Transverse colon (tissue), 4 donors: ENCODE measurements around the gene MED31. TPM values are rescaled to one million over a fixed set of nuclear protein-coding genes. Genes with fewer than 3 reads are reported as not detected.
"Not testable (repeated sequence)": the region's sequence is repeated elsewhere in the genome, so short reads cannot be mapped to it uniquely, and the experiment has no call there.

ENCODE experiments used
- DNase-seq: peaks from one replicate; pipeline ENCODE4 v3.0.0-alpha.2; 2019
- H3K27ac ChIP-seq, 4 donors: fragments of 200-600 bp; sonication (generic); 2 replicates each; pipeline ENCODE4 v1.5.1; 2016 to 2018; ENCODE audit warnings: inconsistent platforms in 4 of 4
- H3K27me3 ChIP-seq: fragments of 200-600 bp; sonication (generic); 2 replicates; pipeline ENCODE4 v1.5.1; 2017; ENCODE audit warnings: inconsistent platforms
- H3K36me3 ChIP-seq, 4 donors: fragments of 200-600 bp; sonication (generic); 2 replicates each; pipeline ENCODE4 v1.5.1; 2017 to 2019; ENCODE audit warnings: inconsistent platforms in 4 of 4
- H3K4me1 ChIP-seq, 4 donors: fragments of 200-600 bp; sonication (generic); 2 replicates each; pipeline ENCODE4 v1.5.1; 2017 to 2020; ENCODE audit warnings: inconsistent platforms in 4 of 4
- H3K4me3 ChIP-seq, 4 donors: fragments of 200-600 bp; sonication (generic); 1 replicate in 1 of 4; 2 replicates in 3 of 4; pipeline versions ENCODE4 v1.5.1 to v1.6.1; 2017 to 2019; ENCODE audit warnings: inconsistent platforms in 4 of 4
- H3K9me3 ChIP-seq, 2 donors: fragments of 200-600 bp; sonication (generic); 2 replicates each; pipeline ENCODE4 v1.5.1; 2017 to 2019; ENCODE audit warnings: inconsistent platforms in 2 of 2
- CTCF ChIP-seq, 5 experiments: fragments of 200-600 bp in 3 of 5; fragments of 450-650 bp in 2 of 5; sonication (generic) in 3 of 5; IDR thresholded peaks; 1 replicate in 2 of 5; 2 replicates in 3 of 5; pipeline ENCODE4 v1.5.1; 2016 to 2017; ENCODE audit warnings: antibody characterized with exemption in 5 of 5, inconsistent platforms in 3 of 5, mild to moderate bottlenecking in 2 of 5, moderate library complexity in 1 of 5
- EP300 ChIP-seq: sonication (generic); formaldehyde crosslinking; IDR thresholded peaks from one replicate; pipeline ENCODE4 v1.6.1; 2017; ENCODE audit warnings: antibody characterized with exemption, low read depth
- POLR2A ChIP-seq: fragments of 450-650 bp; IDR thresholded peaks from one replicate; pipeline ENCODE4 v1.6.1; 2016; ENCODE audit warnings: antibody characterized with exemption, mild to moderate bottlenecking, moderate library complexity
- POLR2AphosphoS5 ChIP-seq, 3 donors: sonication (generic); formaldehyde crosslinking; IDR thresholded peaks; one replicate each; pipeline ENCODE4 v1.6.1; 2016; ENCODE audit warnings: antibody characterized with exemption in 3 of 3
- WGBS, 2 donors: methylation state at CpG; one replicate each; pipeline ENCODE4 v1.1.5; 2018; ENCODE audit warnings: low coverage in 1 of 2; 5-methylcytosine and 5-hydroxymethylcytosine counted together
- in situ Hi-C, 4 donors: fragments of 200-750 bp; cut with MboI; loops; one replicate each; pipeline versions ENCODE4 v1.15.0 to v1.15.1; 2017; ENCODE audit warnings: low sequenced_read_pairs in 3 of 4, low pct_ligation_motif_present in 1 of 4, low pct_unique_long_range_greater_than_20kb in 1 of 4
- intact Hi-C: fragments of 100-400 bp; cut with DNase I; formaldehyde crosslinking; loops from one replicate; pipeline ENCODE4 v1.15.1; 2023; ENCODE audit warnings: low total_unique reads
- total RNA-seq, 4 donors: library from RNA; depleted of rRNA; stranded (reverse); fragments of >200 nt; gene quantifications; one replicate each; pipeline ENCODE4 v1.1.0, GENCODE V29; 2016

MED31 gene
- total RNA-seq, 4 donors from 2014 or later, result 1.2 to 36.3 (median 5.9) TPM

- H3K27ac ChIP-seq, result no peak overlapping the region
- TF ChIP-seq EP300, result no peak
- TF ChIP-seq CTCF (IDR thresholded peaks at IDR 0.05), result no peak
- TF ChIP-seq POLR2A, result no peak
- no peak for TF ChIP-seq POLR2AphosphoS5 (IDR thresholded peaks at IDR 0.05)
- H3K4me3 ChIP-seq, result no peak overlapping the region
- H3K27me3 ChIP-seq, result no peaks in the 10 kb centered on the region
- in situ Hi-C loops (loop anchor here in 1 of 4 donors (25.0 kb wide), 1 partner anchor 90 kb away; the partner anchor contains the start of gene FBXO39), intact Hi-C loops (no loop called here)
- no peak for DNase-seq
- no peaks in the 10 kb centered on the region for H3K9me3 ChIP-seq
- WGBS, 2 donors, result 75% methylated on average over 5 of the region's 5 CpGs; no CpG with 5 or more reads in 1 of the 2 donors
- no peaks in the 10 kb centered on the region for H3K4me1 ChIP-seq
- no peaks in the 10 kb centered on the region for H3K36me3 ChIP-seq
Observed at GRCh38 chr17:6696906-6697305, 45.5 kb upstream of the MED31 start.

DNA sequence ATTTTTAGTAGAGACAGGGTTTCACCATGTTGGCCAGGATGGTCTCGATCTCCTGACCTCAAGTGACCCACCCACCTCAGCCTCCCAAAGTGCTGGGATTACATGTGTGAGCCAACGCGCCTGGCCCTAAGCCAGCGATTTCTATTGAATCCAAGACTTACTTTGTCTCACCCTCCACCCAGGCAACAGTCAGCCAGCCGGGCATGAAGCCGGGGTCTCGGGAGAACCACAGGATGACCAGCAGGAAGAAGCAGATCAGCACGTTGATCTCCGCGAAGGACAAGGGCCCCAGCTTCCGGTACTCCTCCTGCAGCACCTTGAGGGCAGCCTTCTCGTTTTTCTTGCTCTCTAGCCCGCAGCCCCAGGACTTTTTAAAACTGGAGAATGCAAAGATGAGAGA lies 44.2 kb upstream of the MED31 start:
- no peak overlapping the region for H3K27ac ChIP-seq
- no peak for DNase-seq
- TF ChIP-seq POLR2AphosphoS5 (IDR thresholded peaks at IDR 0.05) (no peak), POLR2A (no peak), CTCF (IDR thresholded peaks at IDR 0.05) (no peak), EP300 (no peak)
- intact Hi-C loops, result no loop called here
- no peaks in the 10 kb centered on the region for H3K36me3 ChIP-seq
- H3K9me3 ChIP-seq, result no peaks in the 10 kb centered on the region
- in situ Hi-C loops, result loop anchor here in 1 of 4 donors (25.0 kb wide), 1 partner anchor 92 kb away; the partner anchor contains the start of gene FBXO39
- no peaks in the 10 kb centered on the region for H3K4me1 ChIP-seq
- H3K4me3 ChIP-seq, result no peak overlapping the region
- H3K27me3 ChIP-seq, result no peaks in the 10 kb centered on the region
- WGBS, 2 donors, result 88% methylated on average over 13 of the region's 13 CpGs; no CpG with 5 or more reads in 1 of the 2 donors

GRCh38 chr17:6695051-6695450 lies 43.6 kb upstream of the MED31 start:
- 74% methylated on average over 2 of the region's 2 CpGs; no CpG with 5 or more reads in 1 of the 2 donors for WGBS, 2 donors
- Histone ChIP-seq H3K36me3 (no peaks in the 10 kb centered on the region), H3K27ac (no peak overlapping the region), H3K9me3 (no peaks in the 10 kb centered on the region), H3K27me3 (no peaks in the 10 kb centered on the region), H3K4me3 (no peak overlapping the region), H3K4me1 (no peaks in the 10 kb centered on the region)
- in situ Hi-C loops (loop anchor here in 1 of 4 donors (25.0 kb wide), 1 partner anchor 92 kb away; the partner anchor contains the start of gene FBXO39), intact Hi-C loops (no loop called here)
- no peak for TF ChIP-seq EP300
- no peak for TF ChIP-seq CTCF (IDR thresholded peaks at IDR 0.05)
- no peak for TF ChIP-seq POLR2A
- no peak for TF ChIP-seq POLR2AphosphoS5 (IDR thresholded peaks at IDR 0.05)
- DNase-seq, result no peak

- WGBS, 2 donors, result 66 to 70% methylated on average over 4 to 6 of the region's 6 CpGs
- H3K27me3 ChIP-seq, DNase-seq, H3K4me3 ChIP-seq, H3K36me3 ChIP-seq, H3K27ac ChIP-seq, H3K4me1 ChIP-seq, intact Hi-C loops, H3K9me3 ChIP-seq: not testable (repeated sequence)
- in situ Hi-C loops, result loop anchor here in 1 of 4 donors (25.0 kb wide), 1 partner anchor 95 kb away; the partner anchor contains the start of gene FBXO39
Observed at GRCh38 chr17:6691958-6692357, 40.6 kb upstream of the MED31 start.

DNA sequence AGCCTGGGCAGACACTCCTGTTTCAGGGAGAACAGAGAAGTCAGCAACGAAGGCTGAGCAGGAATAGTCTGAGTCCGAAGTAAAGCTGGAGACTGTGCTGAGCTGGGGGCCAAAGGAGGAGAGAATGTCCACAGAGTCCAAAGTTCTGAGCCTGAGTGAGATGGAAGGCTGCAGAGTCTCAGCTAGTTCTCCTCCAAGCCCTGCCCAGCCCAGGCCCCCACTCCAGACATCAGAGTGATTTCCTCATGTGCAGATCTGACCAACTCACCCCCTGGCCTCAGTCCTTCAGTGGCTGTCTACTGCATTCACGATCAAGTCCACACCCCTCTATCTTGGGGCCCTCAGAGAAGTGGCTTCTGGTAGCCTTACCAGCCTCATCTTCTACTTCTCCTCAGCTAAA lies 40.1 kb upstream of the MED31 start:
- DNase-seq, result no peak
- in situ Hi-C loops, result loop anchor here in 1 of 4 donors (25.0 kb wide), 1 partner anchor 96 kb away; the partner anchor contains the start of gene FBXO39
- H3K27ac ChIP-seq, result no peak overlapping the region

More for the DNA sequence above, 40.1 kb upstream of the MED31 start:
- Histone ChIP-seq H3K9me3 (no peaks in the 10 kb centered on the region), H3K4me1 (no peaks in the 10 kb centered on the region), H3K36me3 (no peaks in the 10 kb centered on the region), H3K27me3 (peaks cover 3% of the 10 kb centered on the region), H3K4me3 (no peak overlapping the region)
- WGBS, 2 donors, result 67 to 71% methylated on average over 2 to 3 of the region's 3 CpGs
- TF ChIP-seq CTCF (IDR thresholded peaks at IDR 0.05) (no peak), EP300 (no peak), POLR2AphosphoS5 (IDR thresholded peaks at IDR 0.05) (no peak), POLR2A (no peak)
- intact Hi-C loops, result no loop called here
